Coronary artery (tissue), 2 donors: ENCODE results near the gene ELK4.

ENCODE experiments used
- DNase-seq: peaks from one replicate; pipeline ENCODE4 v3.0.0-alpha.2; 2017; ENCODE audit warnings: low spot score
- H3K27ac ChIP-seq, 2 donors: fragments of 200-600 bp; sonication (generic); one replicate each; pipeline ENCODE4 v1.5.1; 2016 to 2019
- H3K4me3 ChIP-seq: fragments of 200-600 bp; sonication (generic); 2 replicates; pipeline ENCODE4 v1.5.1; 2016; ENCODE audit warnings: mild to moderate bottlenecking, moderate library complexity
- TF ChIP-seq, protein P1 (sequence below): fragments of 200-600 bp; sonication (generic); IDR thresholded peaks from one replicate; pipeline ENCODE4 v1.5.1; 2019; ENCODE audit warnings: antibody characterized with exemption

The ELK4 gene

DNA sequence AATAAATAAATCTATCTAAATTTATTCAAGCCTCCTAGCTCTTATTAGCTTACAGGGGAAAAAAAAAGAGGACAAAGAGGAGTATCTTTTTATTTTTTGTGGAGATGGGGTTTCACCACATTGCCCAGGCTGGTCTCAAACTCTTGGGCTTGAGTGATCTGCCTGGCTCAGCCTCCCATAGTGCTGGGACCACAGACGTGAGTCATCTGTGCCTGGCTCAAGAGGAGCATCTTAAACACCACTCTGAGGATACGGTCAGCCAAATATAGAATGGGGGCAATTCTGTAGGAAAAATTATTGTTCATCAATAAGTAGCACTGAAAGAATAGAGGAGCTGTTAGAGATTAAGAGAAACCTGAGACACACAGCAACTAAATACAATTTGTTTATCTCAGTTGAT is 24.4 kb upstream of the ELK4 start:
- no peak overlapping the region for H3K27ac ChIP-seq
- DNase-seq, result no peak

DNA sequence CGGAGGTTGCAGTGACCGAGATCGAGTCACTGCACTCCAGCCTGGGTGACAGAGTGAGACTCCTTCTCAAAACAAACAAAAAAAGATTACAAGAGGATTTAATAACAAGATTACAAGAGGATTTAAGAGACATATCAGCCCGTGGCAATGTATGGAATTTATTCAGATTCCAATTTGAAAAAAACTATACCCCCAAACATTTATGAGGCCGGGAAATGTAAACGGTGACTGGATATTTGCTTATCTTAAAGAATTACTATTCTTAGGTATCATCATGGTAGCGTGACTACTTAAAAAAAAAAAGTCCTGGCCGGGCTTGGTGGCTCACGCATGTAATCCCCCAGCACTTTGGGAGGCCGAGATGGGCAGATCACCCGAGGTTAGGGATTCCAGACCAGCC is 21.2 kb upstream of the ELK4 start:
- no peak overlapping the region for H3K27ac ChIP-seq
- TF ChIP-seq, protein P1, sequence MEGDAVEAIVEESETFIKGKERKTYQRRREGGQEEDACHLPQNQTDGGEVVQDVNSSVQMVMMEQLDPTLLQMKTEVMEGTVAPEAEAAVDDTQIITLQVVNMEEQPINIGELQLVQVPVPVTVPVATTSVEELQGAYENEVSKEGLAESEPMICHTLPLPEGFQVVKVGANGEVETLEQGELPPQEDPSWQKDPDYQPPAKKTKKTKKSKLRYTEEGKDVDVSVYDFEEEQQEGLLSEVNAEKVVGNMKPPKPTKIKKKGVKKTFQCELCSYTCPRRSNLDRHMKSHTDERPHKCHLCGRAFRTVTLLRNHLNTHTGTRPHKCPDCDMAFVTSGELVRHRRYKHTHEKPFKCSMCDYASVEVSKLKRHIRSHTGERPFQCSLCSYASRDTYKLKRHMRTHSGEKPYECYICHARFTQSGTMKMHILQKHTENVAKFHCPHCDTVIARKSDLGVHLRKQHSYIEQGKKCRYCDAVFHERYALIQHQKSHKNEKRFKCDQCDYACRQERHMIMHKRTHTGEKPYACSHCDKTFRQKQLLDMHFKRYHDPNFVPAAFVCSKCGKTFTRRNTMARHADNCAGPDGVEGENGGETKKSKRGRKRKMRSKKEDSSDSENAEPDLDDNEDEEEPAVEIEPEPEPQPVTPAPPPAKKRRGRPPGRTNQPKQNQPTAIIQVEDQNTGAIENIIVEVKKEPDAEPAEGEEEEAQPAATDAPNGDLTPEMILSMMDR, result no peak
- H3K4me3 ChIP-seq, result no peak overlapping the region
- DNase-seq, result no peak

More for the DNA sequence above, 24.4 kb upstream of the ELK4 start:
- no peak overlapping the region for H3K4me3 ChIP-seq
- TF ChIP-seq, protein P1, result no peak

DNA sequence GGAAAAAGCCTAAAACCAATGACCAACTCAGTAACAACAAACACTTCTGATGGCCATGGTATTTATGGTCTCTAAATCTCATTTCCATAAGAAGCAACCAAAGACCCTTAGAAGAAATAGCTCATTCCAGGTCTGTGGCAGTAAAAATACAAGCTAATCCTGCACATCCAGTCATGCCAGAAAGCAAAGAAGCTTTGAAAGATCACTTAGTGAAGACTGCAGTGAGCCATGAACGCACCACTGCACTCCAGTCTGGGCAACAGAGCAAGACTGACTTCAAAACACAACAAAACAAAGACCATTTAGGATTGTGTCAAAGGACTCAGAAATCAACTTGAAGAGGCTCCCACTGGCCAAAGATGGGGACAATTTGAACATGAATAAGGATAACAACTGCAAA is 18.4 kb upstream of the ELK4 start:
- no peak for DNase-seq
- TF ChIP-seq, protein P1, result no peak
- Histone ChIP-seq H3K4me3 (no peak overlapping the region), H3K27ac (no peak overlapping the region)

DNA sequence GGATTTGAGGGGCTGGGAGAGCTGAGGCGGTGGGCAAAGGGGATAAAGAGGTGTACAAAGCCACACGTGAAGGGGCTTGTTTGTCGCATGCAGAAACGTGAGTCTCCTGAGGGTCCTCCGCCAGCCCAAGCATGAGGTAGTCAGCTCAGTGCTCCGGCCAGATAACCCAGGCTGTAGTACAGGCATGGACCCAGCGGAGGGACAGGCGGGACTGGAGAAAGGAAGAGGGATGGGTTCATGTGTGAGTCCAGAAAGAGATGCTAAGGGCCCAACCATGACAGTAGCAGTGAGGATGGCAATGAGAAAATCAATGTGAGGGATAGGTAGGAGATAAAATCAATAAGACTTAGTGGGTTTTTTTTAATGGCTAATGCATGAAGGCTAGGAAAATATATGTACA is 13.7 kb upstream of the ELK4 start:
- H3K4me3 ChIP-seq, result no peak overlapping the region
- TF ChIP-seq, protein P1, result no peak
- no peak for DNase-seq

DNA sequence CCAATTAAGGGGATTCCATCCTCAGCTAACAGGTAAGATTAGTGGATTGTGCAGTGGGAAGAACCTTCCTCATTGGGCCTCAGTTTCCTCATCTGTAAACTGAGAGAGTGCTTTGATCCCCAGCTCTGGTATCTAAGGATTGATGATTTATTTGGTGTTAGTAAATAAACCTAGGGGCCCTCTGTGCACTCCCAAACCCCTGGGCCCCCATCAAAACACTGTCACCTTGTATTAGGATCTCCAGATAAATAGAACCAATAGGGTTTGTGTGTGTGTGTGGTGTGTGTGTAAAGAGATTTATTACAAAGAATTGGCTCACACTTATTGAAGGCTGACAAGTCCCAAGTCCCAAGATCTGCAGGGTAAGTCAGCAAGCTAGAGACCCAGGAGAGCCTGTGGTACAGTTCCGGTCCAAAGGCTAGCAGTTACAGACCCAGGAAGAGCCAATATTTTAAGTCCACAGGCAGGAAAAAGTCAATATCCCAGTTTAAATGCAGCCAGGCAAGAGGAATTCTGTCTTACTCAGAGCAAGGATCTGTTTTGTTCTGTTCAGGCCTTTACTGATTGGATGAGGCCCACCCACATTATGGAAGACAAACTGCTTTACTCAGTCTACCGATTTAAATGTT is 11.0 kb upstream of the ELK4 start:
- H3K27ac ChIP-seq, result no peak overlapping the region
- TF ChIP-seq, protein P1, result no peak
- H3K4me3 ChIP-seq, result no peak overlapping the region
- DNase-seq, result no peak

More for the DNA sequence above, 13.7 kb upstream of the ELK4 start:
- H3K27ac ChIP-seq, result no peak overlapping the region

DNA sequence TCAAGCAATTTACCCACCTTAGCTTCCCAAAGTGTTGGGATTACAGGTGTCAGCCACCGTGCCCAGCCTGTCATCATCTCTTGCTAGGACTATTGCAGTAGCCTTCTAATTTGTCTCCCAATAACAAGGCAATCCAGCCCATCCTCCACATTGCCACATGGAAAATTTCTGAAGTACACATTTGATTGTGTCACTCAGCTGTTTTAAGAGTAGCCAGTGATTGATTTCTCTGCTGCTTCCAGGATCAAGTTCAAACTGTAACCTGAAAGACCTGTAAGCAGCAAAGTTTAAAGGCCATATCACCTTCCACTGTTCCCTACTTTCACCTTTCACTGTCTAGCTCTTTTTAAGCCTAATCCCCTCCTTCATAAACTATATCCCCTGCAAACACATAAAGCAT is 7.8 kb upstream of the ELK4 start:
- TF ChIP-seq, protein P1, result no peak
- no peak overlapping the region for H3K27ac ChIP-seq
- no peak overlapping the region for H3K4me3 ChIP-seq
- DNase-seq, result no peak

DNA sequence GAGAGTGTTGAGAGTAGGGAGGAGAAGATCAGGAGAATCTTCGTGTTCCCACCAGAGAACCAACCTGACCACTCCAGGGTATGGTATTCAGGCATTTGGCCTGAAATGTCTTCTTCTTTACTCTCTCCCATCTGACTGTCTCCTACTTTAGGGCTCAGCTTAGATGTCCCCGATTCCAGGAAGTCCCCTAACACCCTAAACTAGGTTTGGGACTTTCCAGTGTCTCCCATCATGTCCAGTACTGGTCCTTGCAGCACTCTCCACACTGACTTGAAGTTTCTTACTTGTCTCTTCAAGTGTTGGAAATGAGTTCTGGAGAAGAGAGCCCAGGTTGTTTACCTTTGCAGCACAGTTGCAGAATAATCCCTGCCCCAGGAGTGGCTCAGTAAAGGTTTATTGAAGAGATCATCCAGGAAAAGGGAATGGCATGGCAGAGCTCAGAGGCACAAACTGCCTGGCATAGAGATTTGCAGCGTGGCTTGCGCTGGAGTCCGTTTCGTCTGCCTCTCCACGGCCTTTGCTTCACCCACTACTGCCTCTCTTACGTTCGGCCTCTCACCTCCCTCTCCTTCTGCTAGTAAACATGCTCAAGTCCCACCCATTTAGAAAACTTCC is 6.2 kb upstream of the ELK4 start:
- TF ChIP-seq, protein P1, result no peak
- no peak overlapping the region for H3K4me3 ChIP-seq
- no peak for DNase-seq
- H3K27ac ChIP-seq, result no peak overlapping the region
